Thoracic aorta (tissue), 2 donors: ENCODE results near the gene ZNF217. TPM values are rescaled to one million over a fixed set of nuclear protein-coding genes. Genes with fewer than 3 reads are reported as not detected.
"Not testable (repeated sequence)": the region's sequence is repeated elsewhere in the genome, so short reads cannot be mapped to it uniquely, and the experiment has no call there.

Source experiments
- ATAC-seq: fragments of 150-250 bp; one replicate; pipeline ENCODE4 v1.8.0; 2017; ENCODE audit warnings: low read depth; ENCODE audit not compliant: insufficient number of reproducible peaks, low FRiP score
- DNase-seq: peaks from one replicate; pipeline ENCODE4 v3.0.0-alpha.2; 2020; ENCODE audit warnings: low spot score
- H3K27ac ChIP-seq, 2 donors: fragments of 200-600 bp; sonication (generic); 1 replicate in 1 of 2; 2 replicates in 1 of 2; pipeline ENCODE4 v1.5.1; 2016; ENCODE audit warnings: mild to moderate bottlenecking in 2 of 2, moderate library complexity in 2 of 2
- H3K27me3 ChIP-seq: fragments of 200-600 bp; sonication (generic); replicated peaks from 2 replicates; pipeline ENCODE4 v1.6.0; 2016; ENCODE audit warnings: mild to moderate bottlenecking; ENCODE audit not compliant: insufficient read depth
- H3K36me3 ChIP-seq: fragments of 200-600 bp; sonication (generic); one replicate; pipeline ENCODE4 v1.5.1; 2016
- H3K4me1 ChIP-seq, 2 donors: fragments of 200-600 bp; sonication (generic); 1 replicate in 1 of 2; 2 replicates in 1 of 2; pipeline versions ENCODE4 v1.5.1 to v1.6.0; 2016; ENCODE audit warnings: low read depth in 2 of 2, mild to moderate bottlenecking in 1 of 2; ENCODE audit not compliant: control insufficient read depth in 1 of 2
- H3K4me3 ChIP-seq: fragments of 200-600 bp; sonication (generic); 2 replicates; pipeline ENCODE4 v1.5.1; 2016; ENCODE audit warnings: mild to moderate bottlenecking
- H3K9me3 ChIP-seq: fragments of 200-600 bp; sonication (generic); 2 replicates; pipeline ENCODE4 v1.5.1; 2016
- total RNA-seq, 2 donors: library from RNA; depleted of rRNA; stranded (reverse); fragments of >200 nt; gene quantifications; one replicate each; pipeline versions ENCODE4 v1.1.0 to v1.2.3, GENCODE V29; 2016
- TF ChIP-seq, protein P1 (sequence below): fragments of 200-600 bp; sonication (generic); IDR thresholded peaks from one replicate; pipeline ENCODE4 v1.5.1; 2019; ENCODE audit warnings: antibody characterized with exemption

The ZNF217 gene
- total RNA-seq, 2 donors from 2014 or later: 12.5 to 21.4 TPM

DNA sequence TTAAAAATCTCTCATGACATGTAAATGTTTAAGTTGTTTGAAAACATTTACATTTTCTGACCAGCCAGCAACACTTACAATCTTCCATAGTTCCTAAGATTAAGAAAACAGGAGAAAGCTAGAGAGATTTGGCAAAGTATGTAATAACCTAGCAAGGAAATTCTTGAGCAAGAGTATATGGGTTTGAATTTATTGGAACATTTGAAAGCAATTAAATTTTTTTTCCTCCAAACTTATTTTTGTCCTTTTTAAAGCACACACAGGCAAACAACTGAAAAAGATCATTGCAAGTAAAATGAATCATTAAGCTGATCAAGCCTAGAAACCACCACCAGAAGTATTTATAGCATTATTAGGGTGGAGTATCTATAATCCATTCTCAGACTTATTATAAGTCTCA, 20.1 kb upstream of the ZNF217 start:
- TF ChIP-seq, protein P1, sequence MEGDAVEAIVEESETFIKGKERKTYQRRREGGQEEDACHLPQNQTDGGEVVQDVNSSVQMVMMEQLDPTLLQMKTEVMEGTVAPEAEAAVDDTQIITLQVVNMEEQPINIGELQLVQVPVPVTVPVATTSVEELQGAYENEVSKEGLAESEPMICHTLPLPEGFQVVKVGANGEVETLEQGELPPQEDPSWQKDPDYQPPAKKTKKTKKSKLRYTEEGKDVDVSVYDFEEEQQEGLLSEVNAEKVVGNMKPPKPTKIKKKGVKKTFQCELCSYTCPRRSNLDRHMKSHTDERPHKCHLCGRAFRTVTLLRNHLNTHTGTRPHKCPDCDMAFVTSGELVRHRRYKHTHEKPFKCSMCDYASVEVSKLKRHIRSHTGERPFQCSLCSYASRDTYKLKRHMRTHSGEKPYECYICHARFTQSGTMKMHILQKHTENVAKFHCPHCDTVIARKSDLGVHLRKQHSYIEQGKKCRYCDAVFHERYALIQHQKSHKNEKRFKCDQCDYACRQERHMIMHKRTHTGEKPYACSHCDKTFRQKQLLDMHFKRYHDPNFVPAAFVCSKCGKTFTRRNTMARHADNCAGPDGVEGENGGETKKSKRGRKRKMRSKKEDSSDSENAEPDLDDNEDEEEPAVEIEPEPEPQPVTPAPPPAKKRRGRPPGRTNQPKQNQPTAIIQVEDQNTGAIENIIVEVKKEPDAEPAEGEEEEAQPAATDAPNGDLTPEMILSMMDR: no peak
- no peaks in the 10 kb centered on the region for H3K9me3 ChIP-seq
- ATAC-seq: no peak
- no peaks in the 10 kb centered on the region for H3K36me3 ChIP-seq
- no peak overlapping the region for H3K4me3 ChIP-seq
- H3K27ac ChIP-seq: no peak overlapping the region
- H3K4me1 ChIP-seq: peaks cover 9 to 11% of the 10 kb centered on the region in 2 donors
- H3K27me3 ChIP-seq: no peaks in the 10 kb centered on the region
- DNase-seq: no peak

- Histone ChIP-seq H3K4me1 (peaks cover 9 to 11% of the 10 kb centered on the region in 2 donors), H3K27ac (peak overlapping the region; percentile 17 to 57)
- not testable (repeated sequence) for ATAC-seq, H3K4me3 ChIP-seq, H3K27me3 ChIP-seq, DNase-seq, H3K36me3 ChIP-seq, H3K9me3 ChIP-seq
Observed at GRCh38 chr20:53612289-53612688, 18.6 kb upstream of the ZNF217 start.

- no peak for DNase-seq
- no peaks in the 10 kb centered on the region for H3K36me3 ChIP-seq
- peak overlapping the region in 1 of 2 donors; percentile 57 for H3K27ac ChIP-seq
Observed at GRCh38 chr20:53611449-53611894, 17.8 kb upstream of the ZNF217 start.

DNA sequence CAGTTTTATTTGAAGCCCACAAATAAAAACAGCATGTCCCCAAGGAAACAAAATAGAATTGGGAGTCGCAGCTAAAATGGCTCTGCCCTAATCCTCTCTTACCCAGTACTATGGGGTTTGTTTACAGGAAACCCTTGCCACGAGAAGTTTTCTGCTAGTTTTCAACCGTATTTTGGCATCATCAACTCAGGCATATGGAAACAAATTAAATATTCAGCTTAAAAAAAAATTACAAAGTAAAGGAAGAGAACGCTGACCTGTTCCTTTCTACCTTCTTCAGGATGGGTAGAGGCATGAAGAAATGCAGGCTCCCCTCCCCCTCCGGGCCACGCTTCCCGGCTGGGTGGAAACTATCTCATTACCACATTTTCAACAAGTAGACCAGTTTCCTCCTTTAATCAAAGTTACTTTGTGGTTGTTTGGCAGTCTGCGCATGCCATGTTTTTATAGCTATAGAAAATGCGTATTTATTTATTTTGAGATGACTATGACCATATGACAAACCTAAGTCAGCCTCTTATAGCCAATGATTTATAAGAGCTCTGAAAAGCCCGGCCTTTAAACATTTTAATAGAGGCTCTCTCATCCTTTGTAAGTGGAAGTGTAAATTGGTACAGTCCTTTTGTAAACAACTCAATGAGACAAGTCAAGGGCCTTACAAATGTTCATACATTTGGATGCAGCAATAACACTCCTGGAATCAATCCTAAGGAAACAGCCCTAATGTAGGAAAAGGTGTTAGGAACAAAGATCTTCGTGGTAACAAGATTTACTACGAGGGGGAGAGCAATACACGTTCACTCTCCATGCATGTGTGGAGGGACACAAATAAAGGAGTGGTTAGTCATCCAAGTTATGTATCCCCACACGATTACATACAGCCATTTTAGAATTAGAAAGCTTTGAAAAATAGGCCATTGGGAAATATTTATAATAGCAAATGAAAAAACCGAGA, 16.1 kb upstream of the ZNF217 start:
- Histone ChIP-seq H3K27ac (peak overlapping the region in 1 of 2 donors; percentile 36), H3K4me3 (peak overlapping the region; percentile 9), H3K9me3 (no peaks in the 10 kb centered on the region), H3K4me1 (peaks cover 17 to 19% of the 10 kb centered on the region in 2 donors), H3K36me3 (no peaks in the 10 kb centered on the region), H3K27me3 (no peaks in the 10 kb centered on the region)
- TF ChIP-seq, protein P1: no peak
- DNase-seq (no peak), ATAC-seq (no peak)

More at GRCh38 chr20:53611449-53611894, 17.8 kb upstream of the ZNF217 start:
- ATAC-seq: peak; percentile 90
- Histone ChIP-seq H3K4me1 (peaks cover 9 to 13% of the 10 kb centered on the region in 2 donors), H3K9me3 (no peaks in the 10 kb centered on the region), H3K4me3 (peak overlapping the region; percentile 48), H3K27me3 (no peaks in the 10 kb centered on the region)
- TF ChIP-seq, protein P1: no peak

DNA sequence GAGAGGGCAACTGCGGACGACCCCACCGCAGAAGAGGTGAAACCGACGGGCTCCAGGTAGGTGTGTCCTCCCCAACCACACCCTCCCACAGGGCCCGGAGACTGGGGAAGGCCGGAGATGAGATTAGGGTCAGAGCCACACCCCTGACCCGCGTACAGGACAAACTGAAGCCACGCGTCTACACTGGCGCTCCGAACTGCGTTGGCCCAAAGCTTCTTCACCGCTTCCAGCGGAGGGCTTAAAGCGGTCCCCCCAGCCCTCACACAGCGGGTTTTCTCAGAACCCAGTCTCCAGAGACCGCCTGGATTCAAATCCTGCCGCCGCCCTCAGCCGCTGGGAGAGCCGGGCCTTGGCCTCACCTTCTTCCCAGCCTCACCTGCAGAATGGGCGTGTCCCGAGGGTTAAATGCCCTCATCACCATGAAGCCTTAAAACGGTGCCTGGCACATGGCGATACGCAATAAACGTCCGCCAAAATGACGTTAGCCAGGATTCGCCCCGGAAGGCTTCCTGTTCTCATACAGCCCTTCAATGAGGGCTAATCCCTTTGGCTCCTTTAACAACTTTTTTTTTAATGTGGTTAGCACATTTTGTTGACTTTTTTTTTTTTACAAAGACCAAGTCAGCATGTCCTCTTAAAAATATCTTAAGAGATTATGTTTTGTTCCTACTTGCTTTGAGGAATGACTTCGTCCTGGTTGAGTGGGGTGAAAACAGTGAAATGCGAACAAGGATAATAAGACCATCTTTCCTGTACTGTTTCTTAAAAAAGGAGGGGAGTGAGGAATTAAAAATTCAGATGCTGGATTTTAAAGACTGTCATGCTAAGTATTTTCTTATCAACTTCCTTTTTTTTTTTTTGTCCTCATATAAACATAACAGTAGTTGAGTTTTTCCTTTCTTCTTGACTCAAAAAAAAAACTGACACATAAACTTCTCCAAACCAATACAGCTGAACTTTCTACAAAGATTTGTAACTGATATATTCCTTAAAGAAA, 15.1 kb upstream of the ZNF217 start:
- DNase-seq: no peak
- H3K4me1 ChIP-seq: peaks cover 17 to 19% of the 10 kb centered on the region in 2 donors
- no peak overlapping the region for H3K4me3 ChIP-seq
- TF ChIP-seq, protein P1: no peak
- no peak for ATAC-seq
- no peaks in the 10 kb centered on the region for H3K9me3 ChIP-seq
- peak overlapping the region in 1 of 2 donors; percentile 36 for H3K27ac ChIP-seq
- H3K27me3 ChIP-seq: no peaks in the 10 kb centered on the region
- no peaks in the 10 kb centered on the region for H3K36me3 ChIP-seq
